Lower leg skin (tissue), 4 donors: Measurements from ENCODE around the gene FGD4. TPM values are rescaled to one million over a fixed set of nuclear protein-coding genes. Genes with fewer than 3 reads are reported as not detected.
"Not testable (repeated sequence)": the region's sequence is repeated elsewhere in the genome, so short reads cannot be mapped to it uniquely, and the experiment has no call there.

ENCODE experiments used
- DNase-seq, 2 donors: peaks; one replicate each; pipeline ENCODE4 v3.0.0-alpha.2; 2019; ENCODE audit warnings: low spot score in 2 of 2
- H3K4me3 ChIP-seq: fragments of 200-600 bp; sonication (generic); 2 replicates; pipeline ENCODE4 v1.5.1; 2017; ENCODE audit warnings: mild to moderate bottlenecking, low read depth; ENCODE audit not compliant: poor library complexity, severe bottlenecking
- POLR2A ChIP-seq, 2 donors: fragments of 450-650 bp; IDR thresholded peaks; one replicate each; pipeline ENCODE4 v1.6.1; 2016 to 2017; ENCODE audit warnings: antibody characterized with exemption in 2 of 2, mild to moderate bottlenecking in 1 of 2, moderate library complexity in 1 of 2
- WGBS, 2 donors: methylation state at CpG; one replicate each; pipeline ENCODE4 v1.1.5; 2018; 5-methylcytosine and 5-hydroxymethylcytosine counted together
- intact Hi-C: fragments of 100-400 bp; cut with DNase I; formaldehyde crosslinking; loops from one replicate; pipeline ENCODE4 v1.15.0; 2023; ENCODE audit warnings: low total_unique reads
- total RNA-seq, 4 donors: library from RNA; depleted of rRNA; stranded (reverse); fragments of >200 nt; gene quantifications; one replicate each; pipeline ENCODE4 v1.1.0, GENCODE V29; 2016
- TF ChIP-seq, protein P1 (sequence below), 3 donors: fragments of 450-650 bp; IDR thresholded peaks; one replicate each; pipeline ENCODE4 v1.5.1; 2016; ENCODE audit warnings: antibody characterized with exemption in 3 of 3, mild to moderate bottlenecking in 3 of 3, moderate library complexity in 2 of 3

FGD4 gene
- total RNA-seq, 4 donors from 2014 or later: 40.0 to 62.8 (median 52.0) TPM

DNA sequence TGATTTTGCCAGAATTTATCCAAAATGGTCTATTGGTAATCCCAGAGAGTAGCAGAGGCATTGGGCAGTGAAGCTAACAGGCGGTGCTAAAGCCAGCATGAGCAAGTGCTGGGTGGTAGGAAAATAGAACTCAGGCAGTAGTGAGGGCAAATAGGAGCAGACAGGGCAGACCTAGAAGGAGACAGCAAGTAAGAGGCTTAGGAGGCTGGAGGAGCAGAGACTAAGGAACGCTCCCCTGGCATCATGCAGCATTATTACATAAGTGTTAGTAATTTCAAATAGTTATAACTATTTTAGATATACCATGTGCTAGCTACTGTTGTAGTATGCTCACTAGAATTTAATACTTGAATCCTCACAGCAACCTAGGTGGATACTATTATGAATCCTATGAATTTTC lies 151.7 kb downstream of the FGD4 start:
- H3K4me3 ChIP-seq: no peak overlapping the region
- no peak for DNase-seq
- intact Hi-C loops: no loop called here
- TF ChIP-seq POLR2A (IDR thresholded peaks at IDR 0.05): no peak
- TF ChIP-seq, protein P1, sequence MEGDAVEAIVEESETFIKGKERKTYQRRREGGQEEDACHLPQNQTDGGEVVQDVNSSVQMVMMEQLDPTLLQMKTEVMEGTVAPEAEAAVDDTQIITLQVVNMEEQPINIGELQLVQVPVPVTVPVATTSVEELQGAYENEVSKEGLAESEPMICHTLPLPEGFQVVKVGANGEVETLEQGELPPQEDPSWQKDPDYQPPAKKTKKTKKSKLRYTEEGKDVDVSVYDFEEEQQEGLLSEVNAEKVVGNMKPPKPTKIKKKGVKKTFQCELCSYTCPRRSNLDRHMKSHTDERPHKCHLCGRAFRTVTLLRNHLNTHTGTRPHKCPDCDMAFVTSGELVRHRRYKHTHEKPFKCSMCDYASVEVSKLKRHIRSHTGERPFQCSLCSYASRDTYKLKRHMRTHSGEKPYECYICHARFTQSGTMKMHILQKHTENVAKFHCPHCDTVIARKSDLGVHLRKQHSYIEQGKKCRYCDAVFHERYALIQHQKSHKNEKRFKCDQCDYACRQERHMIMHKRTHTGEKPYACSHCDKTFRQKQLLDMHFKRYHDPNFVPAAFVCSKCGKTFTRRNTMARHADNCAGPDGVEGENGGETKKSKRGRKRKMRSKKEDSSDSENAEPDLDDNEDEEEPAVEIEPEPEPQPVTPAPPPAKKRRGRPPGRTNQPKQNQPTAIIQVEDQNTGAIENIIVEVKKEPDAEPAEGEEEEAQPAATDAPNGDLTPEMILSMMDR (IDR thresholded peaks at IDR 0.05): no peak
- 68 to 94% methylated on average over 2 of the region's 2 CpGs for WGBS, 2 donors

DNA sequence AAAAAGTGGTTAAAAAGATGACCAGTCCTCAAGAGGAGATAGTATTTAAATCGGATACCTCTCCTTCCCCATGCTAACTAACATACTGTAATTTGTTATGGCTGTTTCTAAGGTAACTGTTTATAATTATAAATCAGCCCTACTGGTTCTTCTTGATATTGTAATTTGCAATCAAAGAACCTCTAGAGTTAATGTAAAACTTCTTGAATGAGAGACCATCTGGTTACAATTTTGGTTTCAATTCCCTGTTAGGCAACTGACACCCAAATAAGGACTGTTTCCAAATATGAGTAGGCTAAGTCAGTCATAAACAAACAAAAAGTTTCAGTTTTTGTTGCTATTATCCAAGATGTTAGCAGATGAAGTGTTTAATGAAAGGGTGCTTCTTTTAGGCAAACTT lies 159.5 kb downstream of the FGD4 start:
- no peak overlapping the region for H3K4me3 ChIP-seq
- intact Hi-C loops: no loop called here
- 7% methylated on average over 1 of the region's 1 CpG for whole genome bisulfite sequencing, 2 donors
- TF ChIP-seq, protein P1 (IDR thresholded peaks at IDR 0.05): no peak
- TF ChIP-seq POLR2A (IDR thresholded peaks at IDR 0.05): no peak
- no peak for DNase-seq

DNA sequence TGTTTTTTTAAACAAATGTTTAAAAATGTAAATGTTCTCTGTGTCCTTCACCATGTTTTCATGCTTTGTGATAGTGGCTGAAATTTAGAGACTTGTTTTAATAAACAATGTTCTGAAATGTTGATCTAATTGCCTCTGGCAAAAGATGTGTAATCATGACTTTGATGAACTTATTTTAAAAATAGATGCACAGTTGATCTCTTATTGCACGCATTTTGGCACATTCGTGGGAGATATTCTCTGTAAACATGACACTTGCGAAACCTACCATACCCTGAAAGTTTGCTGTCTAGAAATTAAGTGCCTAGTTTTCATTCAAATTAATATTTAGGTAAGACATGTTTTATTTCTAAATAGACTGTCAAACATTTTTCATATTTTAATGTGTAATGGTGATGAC lies 160.1 kb downstream of the FGD4 start:
- DNase-seq: no peak
- intact Hi-C loops: no loop called here
- no peak for TF ChIP-seq POLR2A (IDR thresholded peaks at IDR 0.05)
- TF ChIP-seq, protein P1 (IDR thresholded peaks at IDR 0.05): no peak
- H3K4me3 ChIP-seq: no peak overlapping the region
- WGBS, 2 donors: 10 to 16% methylated on average over 3 of the region's 3 CpGs

DNA sequence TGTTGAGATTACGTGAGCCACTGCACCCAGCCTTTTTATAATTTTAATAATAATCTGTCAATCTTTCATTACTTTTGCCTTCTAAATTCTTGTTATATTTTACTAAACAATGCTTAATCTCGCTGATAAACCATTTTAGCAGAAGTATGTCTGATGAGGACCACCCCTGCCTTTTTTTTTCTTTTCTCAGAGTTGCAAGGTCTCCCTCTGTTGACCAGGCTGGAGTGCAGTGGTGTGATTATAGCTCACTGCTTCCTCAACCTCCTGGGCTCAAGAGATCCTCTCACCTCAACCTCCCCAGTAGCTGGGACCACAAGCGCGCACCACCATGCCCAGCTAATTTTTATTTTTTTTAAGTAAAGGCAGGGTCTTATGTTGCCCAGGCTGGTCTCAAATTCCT lies 161.2 kb downstream of the FGD4 start:
- no peak overlapping the region for H3K4me3 ChIP-seq
- no peak for DNase-seq
- TF ChIP-seq, protein P1 (IDR thresholded peaks at IDR 0.05): no peak
- no peak for TF ChIP-seq POLR2A (IDR thresholded peaks at IDR 0.05)
- intact Hi-C loops: no loop called here
- 90 to 94% methylated on average over 4 of the region's 4 CpGs for WGBS, 2 donors

DNA sequence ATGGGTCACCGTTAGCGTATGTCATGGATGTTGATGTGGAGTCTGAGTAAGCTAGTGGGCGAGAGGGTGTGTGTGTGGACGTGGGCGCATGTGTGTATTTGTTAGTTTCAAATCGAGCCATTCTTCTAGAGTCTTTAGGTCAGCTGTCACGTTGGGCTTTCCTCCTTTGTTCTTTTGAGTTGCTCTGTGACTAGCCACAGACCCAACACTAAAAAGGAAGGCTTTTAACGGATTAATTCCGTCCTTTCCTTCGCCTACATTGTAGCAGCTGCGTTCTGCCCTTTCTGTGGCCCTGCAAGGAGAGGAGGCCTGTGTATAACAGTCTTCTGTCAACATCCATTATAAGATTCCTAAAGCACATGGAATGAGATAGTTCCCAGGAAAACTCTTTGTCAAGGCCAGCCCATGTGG lies 162.6 kb downstream of the FGD4 start:
- no peak overlapping the region for H3K4me3 ChIP-seq
- TF ChIP-seq, protein P1 (IDR thresholded peaks at IDR 0.05): no peak
- TF ChIP-seq POLR2A (IDR thresholded peaks at IDR 0.05): no peak
- intact Hi-C loops: no loop called here
- DNase-seq: no peak
- WGBS, 2 donors: 74 to 81% methylated on average over 11 of the region's 11 CpGs

DNA sequence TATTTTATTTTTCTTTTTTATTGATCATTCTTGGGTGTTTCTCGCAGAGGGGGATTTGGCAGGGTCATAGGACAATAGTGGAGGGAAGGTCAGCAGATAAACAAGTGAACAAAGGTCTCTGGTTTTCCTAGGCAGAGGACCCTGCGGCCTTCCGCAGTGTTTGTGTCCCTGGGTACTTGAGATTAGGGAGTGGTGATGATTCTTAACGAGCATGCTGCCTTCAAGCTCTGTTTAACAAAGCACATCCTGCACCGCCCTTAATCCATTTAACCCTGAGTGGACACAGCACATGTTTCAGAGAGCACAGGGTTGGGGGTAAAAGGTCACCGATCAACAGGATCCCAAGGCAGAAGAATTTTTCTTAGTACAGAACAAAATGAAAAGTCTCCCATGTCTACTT lies 163.1 kb downstream of the FGD4 start:
- 66 to 75% methylated on average over 6 of the region's 6 CpGs for WGBS, 2 donors
- H3K4me3 ChIP-seq, DNase-seq, intact Hi-C loops: not testable (repeated sequence)
